ENCODE results near the gene FRRS1. TPM values are rescaled to one million over a fixed set of nuclear protein-coding genes. Genes with fewer than 3 reads are reported as not detected.
A peak's percentile ranks its signal among the peaks of the same experiment; 100 is the strongest.

The FRRS1 gene
- total and polyA plus RNA-seq, 12 donors = 0.88 to 8.2 (median 4.7) TPM

GRCh38 chr1:99685516-99686180, 80.8 kb downstream of the FRRS1 start:
- ATAC-seq (peak; percentile 91 to 95 (median 93)), DNase-seq (peak; percentile 68 to 88)
- Histone ChIP-seq H3K27ac (peak overlapping the region; percentile 1 to 83 (median 62)), H3K36me3 (peaks cover 0 to 90% (median 35%) of the 10 kb centered on the region in 9 donors), H3K27me3 (no peaks in the 10 kb centered on the region), H3K9me3 (no peaks in the 10 kb centered on the region), H3K4me1 (peaks cover 7 to 72% (median 43%) of the 10 kb centered on the region in 9 donors), H3K4me3 (no peak overlapping the region)
- intact Hi-C loops (cut with DNase I) = loop anchor here in 6 of 10 donors (2.0 to 10.0 kb wide), 4 partner anchors 38 to 153 kb away; partner anchors contain the start of gene PALMD (in 4 of the 6)
- WGBS, 2 donors = 8% methylated on average over 6 of the region's 6 CpGs
- peak; percentile 49 to 76 (median 69) for TF ChIP-seq CTCF (IDR thresholded peaks at IDR 0.05)

GRCh38 chr1:99682291-99682751, 84.1 kb downstream of the FRRS1 start:
- Histone ChIP-seq H3K9me3 (no peaks in the 10 kb centered on the region), H3K4me1 (peaks cover 7 to 93% (median 57%) of the 10 kb centered on the region in 9 donors), H3K4me3 (no peak overlapping the region), H3K27ac (peak overlapping the region in 9 of 10 donors; percentile 22 to 83 (median 46)), H3K27me3 (no peaks in the 10 kb centered on the region), H3K36me3 (peaks cover 0 to 92% (median 28%) of the 10 kb centered on the region in 9 donors)
- no peak for TF ChIP-seq CTCF (IDR thresholded peaks at IDR 0.05)
- DNase-seq (no peak), ATAC-seq (no peak)
- WGBS, 2 donors = 62 to 66% methylated on average over 4 of the region's 4 CpGs
- intact Hi-C loops (cut with DNase I) = loop anchor here in 3 of 10 donors (5.0 to 10.0 kb wide), 2 partner anchors 35 to 78 kb away; partner anchors contain the start of gene PALMD (in 1 of the 3)

GRCh38 chr1:99681583-99681982, 84.9 kb downstream of the FRRS1 start:
- H3K36me3 ChIP-seq = peaks cover 0 to 92% (median 21%) of the 10 kb centered on the region in 9 donors
- H3K4me3 ChIP-seq = no peak overlapping the region
- DNase-seq (peak in 1 of 2 donors; percentile 33), ATAC-seq (peak in 2 of 8 donors; percentile 24 to 62)
- intact Hi-C loops (cut with DNase I) = loop anchor here in 3 of 10 donors (2.0 to 10.0 kb wide), 3 partner anchors 31 to 77 kb away; partner anchors contain the start of gene PALMD (in 1 of the 3)
- H3K27me3 ChIP-seq = no peaks in the 10 kb centered on the region
- peak overlapping the region in 9 of 10 donors; percentile 26 to 83 (median 46) for H3K27ac ChIP-seq
- H3K4me1 ChIP-seq = peaks cover 10 to 98% (median 63%) of the 10 kb centered on the region in 9 donors
- peak in 4 of 9 donors; percentile 10 to 37 (median 27) for TF ChIP-seq CTCF (IDR thresholded peaks at IDR 0.05)
- 47 to 61% methylated on average over 3 of the region's 3 CpGs for WGBS, 2 donors
- H3K9me3 ChIP-seq = no peaks in the 10 kb centered on the region

- Histone ChIP-seq H3K27ac (peak overlapping the region in 8 of 10 donors; percentile 35 to 99 (median 55)), H3K9me3 (no peaks in the 10 kb centered on the region), H3K27me3 (no peaks in the 10 kb centered on the region), H3K36me3 (peaks cover 0 to 99% (median 20%) of the 10 kb centered on the region in 9 donors), H3K4me3 (no peak overlapping the region), H3K4me1 (peaks cover 7 to 98% (median 70%) of the 10 kb centered on the region in 9 donors)
- no peak for ATAC-seq
- no peak for TF ChIP-seq CTCF (IDR thresholded peaks at IDR 0.05)
- no peak for DNase-seq
- 73 to 80% methylated on average over 1 of the region's 1 CpG for WGBS, 2 donors
- intact Hi-C loops (cut with DNase I) = loop anchor here in 3 of 10 donors (2.0 to 10.0 kb wide), 3 partner anchors 29 to 75 kb away; partner anchors contain the start of gene PALMD (in 1 of the 3)
Measured at GRCh38 chr1:99680270-99680669, 86.2 kb downstream of the FRRS1 start.

All from heart right ventricle (tissue), 16 donors.